GM18505 (cell line): ENCODE measurements around the gene SESN3.
"Not testable (repeated sequence)": the region's sequence is repeated elsewhere in the genome, so short reads cannot be mapped to it uniquely, and the experiment has no call there.

Experiments used
- ATAC-seq: cut with Tn5 transposase; IDR thresholded peaks from one replicate; pipeline ENCODE4 v1.9.1; 2021; ENCODE audit not compliant: unreplicated experiment
- POLR2A ChIP-seq: IDR thresholded peaks from 4 replicates; pipeline ENCODE4 v1.6.1; 2011; ENCODE audit warnings: borderline replicate concordance; ENCODE audit not compliant: insufficient read depth, insufficient read length; ENCODE audit errors: extremely low read depth

SESN3 gene, protein sequence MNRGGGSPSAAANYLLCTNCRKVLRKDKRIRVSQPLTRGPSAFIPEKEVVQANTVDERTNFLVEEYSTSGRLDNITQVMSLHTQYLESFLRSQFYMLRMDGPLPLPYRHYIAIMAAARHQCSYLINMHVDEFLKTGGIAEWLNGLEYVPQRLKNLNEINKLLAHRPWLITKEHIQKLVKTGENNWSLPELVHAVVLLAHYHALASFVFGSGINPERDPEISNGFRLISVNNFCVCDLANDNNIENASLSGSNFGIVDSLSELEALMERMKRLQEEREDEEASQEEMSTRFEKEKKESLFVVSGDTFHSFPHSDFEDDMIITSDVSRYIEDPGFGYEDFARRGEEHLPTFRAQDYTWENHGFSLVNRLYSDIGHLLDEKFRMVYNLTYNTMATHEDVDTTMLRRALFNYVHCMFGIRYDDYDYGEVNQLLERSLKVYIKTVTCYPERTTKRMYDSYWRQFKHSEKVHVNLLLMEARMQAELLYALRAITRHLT

DNA sequence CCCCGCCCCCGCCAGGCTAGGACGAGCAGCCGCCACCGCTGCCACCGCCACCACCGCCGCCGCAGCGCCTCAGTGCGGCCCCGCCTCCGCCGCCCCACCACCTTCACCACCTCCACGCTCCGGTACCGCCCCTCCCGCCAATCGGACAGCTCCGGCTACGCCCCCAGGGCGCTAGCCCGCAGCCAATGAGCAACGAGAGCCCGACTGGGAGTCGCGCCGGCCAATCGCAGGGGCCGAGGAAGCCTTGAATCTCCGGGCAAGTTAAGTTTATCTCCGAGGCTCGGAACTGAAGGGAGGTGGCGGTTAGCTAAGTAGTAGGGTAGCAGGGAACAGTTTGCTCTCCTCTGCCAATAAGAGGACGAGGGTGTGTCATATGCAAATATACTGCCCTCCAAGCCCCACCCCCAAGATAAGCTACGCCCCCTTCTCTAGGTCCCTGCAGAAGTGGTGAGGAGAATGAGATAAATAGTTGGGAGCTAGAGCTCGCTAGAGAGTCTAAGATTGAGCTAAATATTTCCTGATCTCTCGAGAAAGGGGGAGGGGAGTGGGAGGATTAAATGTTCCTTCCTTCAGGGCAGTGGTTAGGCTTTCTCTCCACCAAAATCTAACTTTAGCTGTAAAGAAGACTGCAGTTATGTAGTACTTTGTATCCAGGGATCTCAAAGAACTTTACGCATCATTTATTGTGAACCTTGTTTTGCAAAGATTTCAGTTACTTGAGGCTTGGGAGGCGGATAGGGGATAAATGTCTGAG is at the start of gene SESN3:
Gene SESN3, minus strand, starts transcription at position 76 of the 754 bp plus-strand sequence. CDS start 342 bp downstream, outside the sequence.
- peak; percentile 76 for TF ChIP-seq POLR2A
- ATAC-seq: peak; percentile 92

DNA sequence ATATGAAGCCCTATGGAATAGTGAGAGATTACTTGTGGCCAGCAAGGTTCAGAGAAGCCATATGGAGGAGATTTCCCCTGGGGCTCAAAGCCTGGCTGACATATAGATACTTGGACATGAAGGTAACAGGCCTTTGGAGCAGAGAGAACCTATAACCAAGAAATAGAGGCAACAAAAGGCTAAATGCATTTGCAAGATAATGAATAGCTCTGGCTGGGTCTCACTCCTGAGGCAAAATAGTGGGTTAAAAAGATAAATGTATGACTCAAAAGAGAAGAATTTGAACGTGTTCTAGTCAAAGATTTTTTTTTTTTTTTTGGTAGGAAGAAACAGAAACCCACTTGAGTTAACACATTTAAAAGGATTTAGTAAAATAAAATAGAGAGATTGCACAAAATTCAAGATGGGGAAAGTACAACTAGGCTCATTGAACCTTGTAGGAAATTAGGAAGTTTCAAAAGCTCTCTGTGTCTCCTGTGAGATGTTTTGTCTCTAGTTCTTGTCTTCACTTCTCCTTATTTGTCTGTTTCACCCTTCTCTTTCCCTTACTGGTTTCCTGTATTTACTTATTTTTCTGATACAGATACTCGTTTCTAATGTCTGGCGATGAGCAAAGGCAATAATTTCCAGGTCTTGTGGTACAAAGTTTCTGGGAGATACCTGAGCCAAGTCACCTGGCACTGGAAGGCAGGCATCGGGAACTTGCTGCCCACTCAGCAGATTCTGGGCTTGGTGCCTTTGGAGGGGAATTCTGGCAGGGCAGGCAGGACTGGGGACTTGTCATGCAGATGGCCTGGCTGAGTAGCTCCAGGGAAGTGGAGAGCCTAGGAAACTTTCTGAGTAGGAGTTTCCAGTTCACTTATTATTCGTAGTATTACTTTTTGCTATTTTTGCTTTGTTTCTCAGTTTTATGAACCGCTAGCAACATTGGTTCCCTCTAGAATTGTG is 49.2 kb upstream of the SESN3 start:
- ATAC-seq: peak; percentile 84
- TF ChIP-seq POLR2A: no peak

DNA sequence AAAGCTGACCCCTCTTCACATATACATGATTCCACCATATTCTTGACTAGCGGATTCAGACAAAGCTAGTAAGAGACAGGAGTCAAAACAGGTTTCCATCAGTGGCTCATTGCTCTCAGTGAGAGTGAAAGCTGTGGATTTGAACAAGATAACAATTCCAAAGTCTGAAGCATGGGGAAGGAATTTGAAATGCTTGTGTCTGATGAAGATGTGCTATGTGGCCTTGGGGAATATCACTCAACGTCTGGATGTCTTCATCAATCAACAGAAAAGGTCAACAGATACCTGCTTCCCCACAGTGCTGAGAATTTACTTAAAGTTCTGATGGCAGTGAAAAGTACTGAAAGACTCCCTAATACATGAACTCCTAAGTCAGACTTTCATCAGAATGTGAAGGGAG is 46.9 kb upstream of the SESN3 start:
- no peak for ATAC-seq
- TF ChIP-seq POLR2A: no peak

DNA sequence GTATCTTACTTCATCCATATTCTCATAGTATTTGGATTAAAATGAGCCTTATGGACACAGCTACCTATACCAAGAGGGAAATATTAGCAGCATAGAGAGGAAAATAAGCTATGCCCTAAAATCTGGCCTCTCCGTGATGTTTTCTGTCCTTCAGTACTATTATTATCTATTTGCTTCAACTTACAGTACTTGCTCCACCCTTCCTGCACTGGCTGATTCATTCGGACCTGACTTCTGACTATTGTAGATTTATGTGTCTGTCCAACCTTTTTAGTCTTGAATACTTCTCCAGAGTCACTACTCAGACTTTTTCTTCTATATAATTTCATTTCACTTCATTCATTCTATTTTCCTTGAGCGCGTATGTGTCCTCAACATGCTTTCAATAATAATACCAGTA is 45.1 kb upstream of the SESN3 start:
- ATAC-seq: no peak
- no peak for TF ChIP-seq POLR2A

DNA sequence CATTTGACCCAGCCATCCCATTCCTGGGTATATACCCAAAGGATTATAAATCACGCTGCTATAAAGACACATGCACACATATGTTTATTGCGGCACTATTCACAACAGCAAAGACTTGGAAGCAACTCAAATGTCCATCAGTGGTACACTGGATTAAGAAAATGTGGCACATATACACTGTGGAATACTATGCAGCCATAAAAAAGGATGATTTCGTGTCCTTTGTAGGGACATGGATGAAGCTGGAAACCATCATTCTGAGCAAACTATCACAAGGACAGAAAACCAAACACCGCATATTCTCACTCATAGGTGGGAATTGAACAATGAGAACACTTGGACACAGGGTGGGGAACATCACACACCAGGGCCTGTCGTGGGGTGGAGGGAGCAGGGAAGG is 42.6 kb upstream of the SESN3 start:
- ATAC-seq: not testable (repeated sequence)

DNA sequence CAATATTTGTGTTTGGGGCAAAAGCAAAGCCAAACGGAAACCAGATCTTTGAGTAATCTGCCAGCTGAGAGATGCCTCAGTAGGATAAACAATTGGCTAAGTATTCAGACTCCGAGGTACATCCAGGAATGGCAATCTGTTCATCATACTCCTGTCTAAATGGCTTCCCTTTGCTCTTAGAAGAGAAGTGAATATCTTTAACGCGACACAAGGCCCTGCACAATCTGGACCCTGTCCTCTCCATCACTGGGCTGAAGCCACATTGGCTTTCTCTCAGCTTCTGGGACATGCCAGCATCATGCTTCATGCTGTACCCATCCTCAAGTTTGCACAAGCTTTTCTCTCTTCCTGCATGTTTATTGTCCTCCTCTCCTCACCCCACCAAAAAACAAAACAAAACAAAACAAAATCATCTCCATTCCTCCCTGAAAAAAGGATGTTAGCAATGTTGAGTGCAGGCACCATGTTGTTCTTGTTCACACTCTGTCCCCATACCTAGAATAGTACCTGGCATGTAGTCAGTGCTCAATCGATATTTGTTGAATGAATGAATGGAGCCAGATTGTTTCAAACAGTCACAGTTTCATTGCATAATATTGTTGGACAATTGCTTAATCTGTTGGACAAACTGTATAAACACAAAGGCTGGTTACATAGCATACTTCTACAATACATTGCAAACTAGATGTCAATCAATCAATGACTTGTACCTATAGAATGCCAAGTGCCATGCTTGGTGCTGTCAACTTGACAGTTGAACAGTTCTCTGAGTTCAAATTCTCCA is 38.2 kb upstream of the SESN3 start:
- no peak for TF ChIP-seq POLR2A
- ATAC-seq: no peak

DNA sequence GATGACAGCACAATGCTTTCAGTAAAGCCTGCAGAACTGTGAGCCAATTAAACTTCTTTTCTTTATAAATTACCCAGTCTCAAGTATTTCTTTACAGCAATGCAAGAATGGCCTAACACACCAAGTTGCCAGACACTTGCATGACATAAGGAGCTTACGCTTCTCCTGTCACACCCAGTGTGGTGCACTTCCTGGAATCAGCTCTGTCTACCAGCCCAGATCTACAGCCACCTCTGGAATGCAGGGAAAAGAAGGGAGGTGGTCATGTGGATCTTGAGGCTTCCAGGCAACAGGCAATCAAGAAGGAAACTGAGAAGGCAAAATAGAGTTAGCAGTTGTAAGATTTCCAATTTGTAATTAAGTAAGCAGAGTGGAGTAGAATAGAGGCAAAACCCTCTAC is 37.4 kb upstream of the SESN3 start:
- no peak for TF ChIP-seq POLR2A
- no peak for ATAC-seq

DNA sequence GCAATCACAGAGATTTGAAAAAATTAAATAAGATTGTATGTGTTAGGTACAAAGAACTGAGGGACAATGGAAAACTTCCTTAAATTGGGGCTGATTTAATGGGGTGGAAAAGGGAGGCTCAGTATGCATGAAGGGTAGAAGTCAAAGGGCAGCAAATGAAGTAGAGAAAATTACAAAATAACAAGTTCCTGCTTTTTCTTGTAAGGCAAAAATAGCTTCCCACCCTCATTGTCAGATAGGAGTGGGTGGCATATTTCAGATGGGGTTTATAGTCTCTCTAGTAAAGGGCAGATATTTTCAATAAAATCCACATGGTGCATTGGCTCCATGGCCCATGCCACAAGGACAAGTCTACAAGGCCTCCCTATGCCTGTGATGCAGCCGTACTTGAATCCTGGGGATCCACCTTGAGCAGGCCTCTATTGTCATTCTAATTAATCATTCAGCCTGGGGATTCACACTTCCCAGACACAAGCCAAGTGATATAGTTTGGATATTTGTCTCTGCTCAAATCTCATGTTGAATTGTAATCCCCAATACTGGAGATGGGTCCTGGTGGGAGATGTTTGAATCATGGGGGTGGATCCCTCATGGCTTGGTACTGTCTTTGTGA is 36.7 kb upstream of the SESN3 start:
- no peak for ATAC-seq
- no peak for TF ChIP-seq POLR2A

DNA sequence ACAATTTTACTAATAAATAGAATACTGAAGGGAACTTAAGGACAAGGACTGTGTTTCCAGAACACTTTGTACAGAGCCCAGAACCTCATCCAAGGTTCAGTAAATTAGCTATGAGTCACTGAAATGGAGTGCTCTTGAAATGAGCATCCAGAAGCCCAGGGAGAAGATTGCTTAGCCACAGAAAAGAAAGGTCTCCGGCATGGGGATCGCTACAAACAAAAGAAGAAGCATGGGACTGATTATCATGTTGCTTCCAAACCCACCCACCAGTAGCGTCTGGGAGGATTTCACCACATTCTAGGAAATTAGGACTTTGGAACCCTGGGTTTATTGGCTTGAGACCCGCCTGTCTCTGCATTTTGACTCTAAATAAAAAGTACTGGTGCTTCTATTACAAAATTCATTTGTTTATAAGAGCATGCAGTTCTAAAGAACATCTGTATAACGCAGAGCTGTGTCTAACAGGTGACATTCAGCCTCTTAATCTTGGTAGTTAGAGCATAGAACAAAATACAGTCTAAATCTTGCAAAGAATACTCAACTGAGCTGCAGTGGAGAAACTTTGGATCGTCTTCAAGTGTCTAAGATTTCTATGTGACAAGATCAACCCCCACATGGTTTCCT is 35.9 kb upstream of the SESN3 start:
- no peak for ATAC-seq
- TF ChIP-seq POLR2A: no peak

DNA sequence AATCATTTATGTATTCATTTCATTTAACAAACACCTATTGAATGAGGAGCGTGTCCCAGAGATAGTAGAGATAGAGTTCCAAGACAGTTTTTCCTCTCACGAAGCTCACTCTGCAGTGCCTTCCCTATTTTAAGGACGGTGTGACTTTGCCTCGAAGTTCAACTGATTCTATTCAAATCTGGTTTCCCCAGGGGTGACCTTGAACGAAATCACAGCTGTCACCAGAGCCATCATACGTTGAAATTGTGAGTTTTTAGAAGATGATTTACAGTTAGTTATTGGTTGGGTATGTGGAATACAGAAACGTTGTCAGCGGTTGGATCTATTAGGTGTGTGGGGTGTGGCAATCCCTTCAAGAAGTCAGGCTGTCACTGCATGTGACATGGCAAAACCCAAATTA is 33.9 kb upstream of the SESN3 start:
- TF ChIP-seq POLR2A: no peak
- no peak for ATAC-seq

DNA sequence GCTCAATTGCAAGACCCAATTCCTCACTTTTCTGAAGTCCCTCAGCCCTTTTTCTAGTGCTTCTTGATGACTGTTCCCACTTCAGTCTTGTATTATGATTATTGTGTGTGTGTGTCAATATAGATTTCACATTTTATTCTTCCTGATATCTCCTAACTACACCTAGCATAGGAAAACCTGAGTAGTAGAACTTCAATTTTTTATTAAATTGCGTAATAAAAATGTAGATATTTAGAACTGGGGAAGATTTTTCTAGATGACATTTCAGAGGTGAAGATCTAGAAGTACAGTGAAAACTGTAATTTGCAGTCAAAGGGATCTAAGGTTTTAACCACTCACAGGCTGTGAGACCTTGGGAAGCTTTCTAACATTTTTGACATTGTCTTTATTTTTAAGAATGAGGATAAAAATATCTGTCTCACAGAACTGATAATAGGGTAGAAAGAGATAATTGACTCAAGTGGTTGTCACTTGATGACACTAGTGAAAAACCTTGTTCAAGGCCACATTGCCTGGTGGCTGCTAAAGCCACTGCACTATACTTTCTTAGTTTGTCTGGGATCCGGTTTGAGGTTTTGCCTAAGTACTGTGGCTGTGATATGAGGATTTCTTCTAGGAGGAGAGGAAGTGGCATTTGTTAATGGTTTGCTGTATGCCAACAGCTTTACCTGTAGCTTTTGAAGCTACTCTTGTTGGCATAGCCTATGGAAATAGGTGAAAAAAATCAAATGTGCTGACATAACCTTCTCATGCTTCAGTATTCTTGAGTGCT is 32.2 kb upstream of the SESN3 start:
- no peak for TF ChIP-seq POLR2A
- no peak for ATAC-seq

DNA sequence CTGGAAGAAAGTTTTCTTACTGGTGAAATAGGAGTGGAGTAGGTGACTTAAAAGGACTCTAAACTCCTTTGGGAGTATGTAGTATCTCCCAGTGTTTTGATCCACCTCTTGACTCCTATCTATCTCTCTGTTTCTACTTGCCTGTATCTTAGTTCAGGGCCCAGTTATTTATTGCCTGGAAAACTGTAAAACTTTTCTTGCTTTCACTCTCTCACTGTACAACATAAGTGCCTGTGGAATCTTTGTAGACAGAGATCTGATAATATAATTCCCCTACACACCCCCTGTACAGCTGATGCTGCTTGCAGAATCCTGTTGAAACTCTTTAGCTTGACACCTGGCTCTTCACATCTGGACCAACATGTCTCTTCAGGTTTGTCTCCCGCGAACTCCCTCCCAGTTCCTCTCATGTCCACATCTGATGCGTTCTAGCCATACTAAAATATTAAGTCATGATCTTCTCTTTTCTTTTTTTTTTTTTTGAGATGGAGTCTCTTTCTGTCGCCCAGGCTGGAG is 26.5 kb upstream of the SESN3 start:
- no peak for ATAC-seq
- TF ChIP-seq POLR2A: no peak
